ENCODE measurements around the gene KDSR. TPM values are rescaled to one million over a fixed set of nuclear protein-coding genes. Genes with fewer than 3 reads are reported as not detected.

KDSR gene
- total and polyA plus RNA-seq, 4 donors = 22.3 to 62.1 (median 42.5) TPM

DNA sequence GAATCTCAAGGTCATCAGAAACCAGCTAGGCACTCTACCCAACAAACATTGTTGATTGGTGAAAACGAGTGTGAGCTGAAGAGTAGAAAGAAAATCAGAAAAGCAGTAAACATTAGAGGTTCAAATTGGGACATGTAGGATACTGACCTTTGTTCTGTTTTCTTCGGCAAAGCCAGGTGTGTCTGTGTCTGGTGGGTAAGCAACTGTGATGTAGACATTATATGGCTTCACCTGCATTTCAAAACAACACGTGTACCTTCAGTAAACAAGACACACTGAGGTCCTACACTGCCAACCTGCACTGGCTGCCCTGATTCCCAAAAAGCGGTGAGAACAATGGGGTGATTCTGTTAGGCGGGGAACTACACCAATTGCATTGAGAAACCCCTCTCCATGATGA is 22.7 kb downstream of the KDSR start:
- Histone ChIP-seq H3K27ac (ENCODE audit: low read depth in 1 of 2, low read length in 1 of 2) (no peak overlapping the region), H3K4me1 (ENCODE audit: control insufficient read depth in 5 of 5, insufficient read depth in 5 of 5, low read length in 5 of 5) (peaks cover 0 to 8% (median 0%) of the 10 kb centered on the region in 5 donors), H3K27me3 (ENCODE audit: control insufficient read depth in 3 of 3, insufficient read depth in 3 of 3, low read length in 2 of 3) (no peaks in the 10 kb centered on the region), H3K4me3 (no peak overlapping the region), H3K36me3 (ENCODE audit: control insufficient read depth in 4 of 4, insufficient read depth in 4 of 4, low read length in 4 of 4) (peaks cover 21 to 36% (median 25%) of the 10 kb centered on the region in 4 donors), H3K9me3 (ENCODE audit: control insufficient read depth in 4 of 4, insufficient read depth in 3 of 4, low read length in 3 of 4) (peaks cover 0 to 1% (median 0%) of the 10 kb centered on the region in 4 donors), H3K9ac (ENCODE audit: insufficient read depth in 1 of 2, low read length in 2 of 2) (no peak overlapping the region)
- no peak for ATAC-seq (ENCODE audit: insufficient read depth, low FRiP score)
- DNase-seq = no peak
- WGBS, 2 donors = 90 to 96% methylated on average over 5 of the region's 5 CpGs
- TF ChIP-seq, protein P1, sequence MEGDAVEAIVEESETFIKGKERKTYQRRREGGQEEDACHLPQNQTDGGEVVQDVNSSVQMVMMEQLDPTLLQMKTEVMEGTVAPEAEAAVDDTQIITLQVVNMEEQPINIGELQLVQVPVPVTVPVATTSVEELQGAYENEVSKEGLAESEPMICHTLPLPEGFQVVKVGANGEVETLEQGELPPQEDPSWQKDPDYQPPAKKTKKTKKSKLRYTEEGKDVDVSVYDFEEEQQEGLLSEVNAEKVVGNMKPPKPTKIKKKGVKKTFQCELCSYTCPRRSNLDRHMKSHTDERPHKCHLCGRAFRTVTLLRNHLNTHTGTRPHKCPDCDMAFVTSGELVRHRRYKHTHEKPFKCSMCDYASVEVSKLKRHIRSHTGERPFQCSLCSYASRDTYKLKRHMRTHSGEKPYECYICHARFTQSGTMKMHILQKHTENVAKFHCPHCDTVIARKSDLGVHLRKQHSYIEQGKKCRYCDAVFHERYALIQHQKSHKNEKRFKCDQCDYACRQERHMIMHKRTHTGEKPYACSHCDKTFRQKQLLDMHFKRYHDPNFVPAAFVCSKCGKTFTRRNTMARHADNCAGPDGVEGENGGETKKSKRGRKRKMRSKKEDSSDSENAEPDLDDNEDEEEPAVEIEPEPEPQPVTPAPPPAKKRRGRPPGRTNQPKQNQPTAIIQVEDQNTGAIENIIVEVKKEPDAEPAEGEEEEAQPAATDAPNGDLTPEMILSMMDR (IDR thresholded peaks at IDR 0.05; ENCODE audit: control extremely low read depth, extremely low read depth) = no peak

DNA sequence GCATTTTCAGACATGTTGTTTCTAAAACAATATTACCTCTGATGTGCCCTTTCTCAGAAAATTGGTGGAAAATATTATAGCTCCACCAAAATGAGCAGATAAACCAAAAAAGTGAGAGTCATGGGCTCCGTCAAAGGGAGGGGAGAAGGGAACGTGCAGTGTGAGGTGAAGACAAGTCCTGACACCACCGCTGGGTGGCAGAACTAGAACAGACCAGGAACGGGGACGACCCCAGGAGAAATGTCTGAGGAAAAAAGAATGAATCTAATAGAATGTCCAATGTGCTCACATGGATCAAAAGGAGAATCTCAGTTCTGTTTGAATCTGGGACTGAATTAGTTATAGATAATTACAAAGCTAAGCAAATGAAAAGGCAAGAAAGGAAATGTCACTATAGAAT is 24.8 kb downstream of the KDSR start:
- 46 to 56% methylated on average over 5 of the region's 5 CpGs for WGBS, 2 donors
- peak; percentile 44 to 50 (median 49) for DNase-seq
- Histone ChIP-seq H3K36me3 (ENCODE audit: control insufficient read depth in 4 of 4, insufficient read depth in 4 of 4, low read length in 4 of 4) (peaks cover 25 to 35% (median 27%) of the 10 kb centered on the region in 4 donors), H3K4me1 (ENCODE audit: control insufficient read depth in 5 of 5, insufficient read depth in 5 of 5, low read length in 5 of 5) (peaks cover 0 to 8% (median 0%) of the 10 kb centered on the region in 5 donors), H3K4me3 (no peak overlapping the region), H3K9me3 (ENCODE audit: control insufficient read depth in 4 of 4, insufficient read depth in 3 of 4, low read length in 3 of 4) (peaks cover 0 to 1% (median 0%) of the 10 kb centered on the region in 4 donors), H3K27me3 (ENCODE audit: control insufficient read depth in 3 of 3, insufficient read depth in 3 of 3, low read length in 2 of 3) (no peaks in the 10 kb centered on the region), H3K9ac (ENCODE audit: insufficient read depth in 1 of 2, low read length in 2 of 2) (no peak overlapping the region), H3K27ac (ENCODE audit: low read depth in 1 of 2, low read length in 1 of 2) (no peak overlapping the region)
- no peak for ATAC-seq (ENCODE audit: insufficient read depth, low FRiP score)
- TF ChIP-seq, protein P1 (IDR thresholded peaks at IDR 0.05; ENCODE audit: control extremely low read depth, extremely low read depth) = peak; percentile 2

DNA sequence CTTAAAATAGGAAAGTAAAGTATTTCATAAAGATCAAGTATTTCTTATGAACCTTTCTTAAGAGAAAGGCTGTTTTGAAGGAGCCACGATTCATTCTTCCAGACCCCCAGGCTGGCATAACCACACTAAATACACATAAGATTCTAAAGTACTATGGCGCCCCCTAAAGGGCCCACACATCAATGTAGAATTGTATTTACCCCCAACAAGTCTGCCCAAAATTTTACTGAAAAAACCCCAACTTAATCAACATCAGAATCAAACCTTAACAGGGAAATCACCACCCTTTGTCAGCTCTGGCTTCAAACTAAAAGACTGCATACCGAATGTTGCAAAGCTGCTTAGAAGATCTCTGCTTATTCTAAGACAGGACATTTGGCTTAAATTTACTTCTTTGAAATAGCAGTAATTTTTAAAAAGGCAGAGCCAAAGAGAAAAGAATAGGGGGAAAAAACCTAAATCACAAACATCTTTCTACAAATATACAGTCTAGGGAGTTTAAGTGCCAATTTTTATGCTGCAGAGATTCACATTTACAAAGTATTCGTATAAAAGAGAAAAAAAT is 27.0 kb downstream of the KDSR start:
- Histone ChIP-seq H3K36me3 (ENCODE audit: control insufficient read depth in 4 of 4, insufficient read depth in 4 of 4, low read length in 4 of 4) (peaks cover 25 to 33% (median 29%) of the 10 kb centered on the region in 4 donors), H3K9me3 (ENCODE audit: control insufficient read depth in 4 of 4, insufficient read depth in 3 of 4, low read length in 3 of 4) (no peaks in the 10 kb centered on the region), H3K27me3 (ENCODE audit: control insufficient read depth in 3 of 3, insufficient read depth in 3 of 3, low read length in 2 of 3) (no peaks in the 10 kb centered on the region), H3K27ac (ENCODE audit: low read depth in 1 of 2, low read length in 1 of 2) (no peak overlapping the region), H3K4me1 (ENCODE audit: control insufficient read depth in 5 of 5, insufficient read depth in 5 of 5, low read length in 5 of 5) (no peaks in the 10 kb centered on the region), H3K9ac (ENCODE audit: insufficient read depth in 1 of 2, low read length in 2 of 2) (no peak overlapping the region), H3K4me3 (no peak overlapping the region)
- ATAC-seq (ENCODE audit: insufficient read depth, low FRiP score) (no peak), DNase-seq (peak; percentile 30 to 54 (median 46))
- TF ChIP-seq, protein P1 (IDR thresholded peaks at IDR 0.05; ENCODE audit: control extremely low read depth, extremely low read depth) = peak; percentile 8
- WGBS, 2 donors = 35% methylated on average over 4 of the region's 4 CpGs

Measured in lung (tissue), 12 donors.